Endothelial cell of umbilical vein (primary cell): Measurements from ENCODE around the gene TAF8.

ENCODE experiments used
- CTCF ChIP-seq, 2 donors: IDR thresholded peaks; 1 replicate in 1 of 2; 2 replicates in 1 of 2; pipeline ENCODE4 v1.5.1; 2011; ENCODE audit warnings: low read length in 2 of 2, mild to moderate bottlenecking in 2 of 2, moderate library complexity in 2 of 2, control low read depth in 1 of 2, inconsistent platforms in 1 of 2, low read depth in 1 of 2; ENCODE audit not compliant: insufficient read depth in 1 of 2; ENCODE audit errors: extremely low read depth in 1 of 2
- POLR2AphosphoS5 ChIP-seq: IDR thresholded peaks from 2 replicates; pipeline ENCODE4 v1.6.1; 2012; ENCODE audit warnings: low read depth, mild to moderate bottlenecking, control low read depth, low read length, moderate library complexity; ENCODE audit not compliant: insufficient read depth

GRCh38 chr6:42091718-42092023 lies 41.3 kb downstream of the TAF8 start:
- TF ChIP-seq CTCF (IDR thresholded peaks at IDR 0.05; ENCODE audit: extremely low read depth in 1 of 2, insufficient read depth in 1 of 2, low read depth in 1 of 2, low read length in 2 of 2), result no peak
- no peak for TF ChIP-seq POLR2AphosphoS5
